ENCODE measurements around the gene FAM171A2. TPM values are rescaled to one million over a fixed set of nuclear protein-coding genes. Genes with fewer than 3 reads are reported as not detected.

Gene FAM171A2
- 0.91 and 1.2 TPM in 2 replicates for total RNA-seq

GRCh38 chr17:44363613-44364159 is at the start of gene FAM171A2:
FAM171A2 (minus strand) TSS chr17:44363853; CDS start chr17:44363714, 139 bp downstream.

GRCh38 chr17:44389281-44389680 is 25.6 kb upstream of the FAM171A2 start, which contains the start of gene ITGA2B:
ITGA2B (minus strand) TSS chr17:44389649; CDS start chr17:44389473, 176 bp downstream.

GRCh38 chr17:44344939-44345453 is 18.7 kb downstream of the FAM171A2 start, which contains the start of gene GRN:
GRN (plus strand) TSS chr17:44345302; CDS start chr17:44349165, 3,863 bp downstream.

GRCh38 chr17:44324571-44325275 is 38.9 kb downstream of the FAM171A2 start, which contains the start of gene SLC25A39:
SLC25A39 (minus strand) TSS chr17:44324823; CDS start chr17:44323562, 1,261 bp downstream.

GRCh38 chr17:44308320-44308818 is 55.3 kb downstream of the FAM171A2 start, which contains the start of gene RUNDC3A:
RUNDC3A (plus strand) TSS chr17:44308601; CDS start chr17:44308833, 232 bp downstream.

Small RNA genes lying within 50 kb of the gene (small RNA-seq; reads per million reads assigned to genes)
- gene RF00012 (not detected), gene RN7SL258P (not detected), gene RNU6-453P (not detected)

Other genes with a start within 250 kb of the FAM171A2 start
- 50.5 and 66.2 TPM in 2 replicates for gene HDAC5, start 240.2 kb downstream of the FAM171A2 start, total RNA-seq
- 1.8 and 3.4 TPM in 2 replicates for gene HROB, start 221.9 kb downstream of the FAM171A2 start, total RNA-seq
- gene ASB16, start 193.1 kb downstream of the FAM171A2 start, total RNA-seq = 0.11 and 0.39 TPM in 2 replicates
- gene TMUB2, start 176.9 kb downstream of the FAM171A2 start, total RNA-seq = 22.3 and 22.8 TPM in 2 replicates
- gene ATXN7L3, start 164.0 kb downstream of the FAM171A2 start, total RNA-seq = 32.7 and 34.8 TPM in 2 replicates
- 55.3 and 56.6 TPM in 2 replicates for gene UBTF, start 144.2 kb downstream of the FAM171A2 start, total RNA-seq
- not detected in 2 replicates for gene SLC4A1, start 95.7 kb downstream of the FAM171A2 start, total RNA-seq
- 0.13 TPM in 1 of 2 replicates, not detected in the other for gene RUNDC3A, start 55.3 kb downstream of the FAM171A2 start, total RNA-seq
- gene SLC25A39, start 39.0 kb downstream of the FAM171A2 start, total RNA-seq = 48.6 and 53.6 TPM in 2 replicates
- gene GRN, start 18.6 kb downstream of the FAM171A2 start, total RNA-seq = 104 and 131 TPM in 2 replicates
- 0.11 and 0.39 TPM in 2 replicates for gene ITGA2B, start 25.8 kb upstream of the FAM171A2 start, total RNA-seq
- gene GPATCH8, start 139.6 kb upstream of the FAM171A2 start, total RNA-seq = 35.5 and 41.2 TPM in 2 replicates
- gene FZD2, start 193.6 kb upstream of the FAM171A2 start, total RNA-seq = 0.91 and 1.7 TPM in 2 replicates